ENCODE data around the gene SLC2A9. TPM values are rescaled to one million over a fixed set of nuclear protein-coding genes. Genes with fewer than 3 reads are reported as not detected.

SLC2A9 gene
- total and polyA plus RNA-seq, 2 of the 13 experiments (the other 11 are each of a cell fraction or from before 2014, with no cell fraction given): 36.2 to 42.3 TPM

GRCh38 chr4:9906996-9907395 is 114.3 kb downstream of the SLC2A9 start (continued):
- TF ChIP-seq FOXP1 (IDR thresholded peaks at IDR 0.05): no peak
- no peak for TF ChIP-seq FOXP1 (CRISPR knock-in tag; IDR thresholded peaks at IDR 0.05)
- no peak for TF ChIP-seq ATRX (CRISPR knock-in tag; IDR thresholded peaks at IDR 0.05; ENCODE audit: borderline replicate concordance)
- no peak for TF ChIP-seq RBAK (CRISPR knock-in tag; IDR thresholded peaks at IDR 0.05)
- TF ChIP-seq ZNF205 (CRISPR knock-in tag; IDR thresholded peaks at IDR 0.05): no peak
- TF ChIP-seq SMAD1 (CRISPR knock-in tag; IDR thresholded peaks at IDR 0.05; ENCODE audit: borderline replicate concordance, low read depth): no peak
- no peak for TF ChIP-seq ZNF710 (CRISPR knock-in tag; IDR thresholded peaks at IDR 0.05; ENCODE audit: borderline replicate concordance)
- no peak for TF ChIP-seq ZNF468 (CRISPR knock-in tag; IDR thresholded peaks at IDR 0.05)

GRCh38 chr4:9904976-9905587 is 116.2 kb downstream of the SLC2A9 start:
- H3K4me2 ChIP-seq (ENCODE audit: low read depth, low read length): no peak overlapping the region
- CTCF ChIA-PET (ENCODE audit: low intra/inter-chr PET ratio, low total read pairs): no interaction called here
- H3K79me2 ChIP-seq (ENCODE audit: insufficient read depth, low read length): no peaks in the 10 kb centered on the region
- BruUV-seq (replicated peaks): no TSS peak
- no peaks in the 10 kb centered on the region for H3K9me3 ChIP-seq (ENCODE audit: low read length)
- in situ Hi-C loops (cut with HindIII; ENCODE audit: extremely low pct_ligation_motif_present, low pct_unique_long_range_greater_than_20kb): no loop called here
- 95% methylated on average over 4 of the region's 4 CpGs for WGBS (ENCODE audit: low lambda C conversion rate)
- intact Hi-C loops (cut with micrococcal nuclease; ENCODE audit: unreplicated experiment): no loop called here
- H3K27me3 ChIP-seq (ENCODE audit: control insufficient read depth in 1 of 2, insufficient read depth in 2 of 2, low read length in 2 of 2): no peaks in the 10 kb centered on the region
- H3K4me3 ChIP-seq (replicated peaks in 1 of 3; ENCODE audit: insufficient read depth in 1 of 3, low read depth in 2 of 3, low read length in 3 of 3): no peak overlapping the region
- H3K36me3 ChIP-seq (replicated peaks in 1 of 2; ENCODE audit: control insufficient read depth in 1 of 2, insufficient read depth in 2 of 2, low read length in 2 of 2): peaks cover 34 to 77% of the 10 kb centered on the region in 2 experiments
- no peak overlapping the region for H2AFZ ChIP-seq (ENCODE audit: low read length)
- ATAC-seq (no peak), FAIRE-seq (no peak), DNase-seq (ENCODE audit: low spot score) (no peak)
- H3K9ac ChIP-seq (ENCODE audit: insufficient read depth, low read depth, low read length): no peak overlapping the region
- POLR2A ChIA-PET: no interaction called here
- H4K20me1 ChIP-seq (ENCODE audit: insufficient read depth, low read length): no peaks in the 10 kb centered on the region; the same call in 1 of the 2 replicates
- H3K4me1 ChIP-seq (ENCODE audit: insufficient read depth, low read length): no peaks in the 10 kb centered on the region
- no peak overlapping the region for H3K27ac ChIP-seq (ENCODE audit: extremely low read length, insufficient read depth, low read length)
- no peak for TF ChIP-seq SP140L (CRISPR knock-in tag; IDR thresholded peaks at IDR 0.05; ENCODE audit: borderline replicate concordance)
- no peak for TF ChIP-seq CEBPB (IDR thresholded peaks at IDR 0.05; ENCODE audit: borderline replicate concordance, low read depth, low read length)
- no peak for TF ChIP-seq ZNF703 (CRISPR knock-in tag; IDR thresholded peaks at IDR 0.05; ENCODE audit: borderline replicate concordance)
- TF ChIP-seq IKZF5 (CRISPR knock-in tag; IDR thresholded peaks at IDR 0.05): no peak
- TF ChIP-seq RBM39 (IDR thresholded peaks at IDR 0.05; ENCODE audit: low read depth, low read length, poor library complexity, severe bottlenecking): no peak
- no peak for TF ChIP-seq TFAP4 (IDR thresholded peaks at IDR 0.05; ENCODE audit: borderline replicate concordance, low read depth)
- no peak for TF ChIP-seq ZNF235 (CRISPR knock-in tag; IDR thresholded peaks at IDR 0.05; ENCODE audit: borderline replicate concordance)
- no peak for TF ChIP-seq IKZF4 (CRISPR knock-in tag; IDR thresholded peaks at IDR 0.05; ENCODE audit: borderline replicate concordance, low read depth, not compliant biosample characterization)
- no peak for TF ChIP-seq FOXK2 (IDR thresholded peaks at IDR 0.05)

All from HepG2 (cell line).